H1 (cell line): ENCODE data around the gene PPP1R12B. TPM values are rescaled to one million over a fixed set of nuclear protein-coding genes. Genes with fewer than 3 reads are reported as not detected.

Experiments used
- CTCF ChIA-PET: fragments of 300-600 bp; sonication (Branson Sonifier 250); formaldehyde crosslinking; loops from one replicate; lab custom pipeline; 2021; ENCODE audit not compliant: partially characterized antibody; lab: Charles Lee
- POLR2A ChIA-PET: fragments of 300-600 bp; sonication (Branson Sonifier 250); formaldehyde crosslinking; loops from one replicate; lab custom pipeline; 2021; ENCODE audit warnings: inconsistent platforms; ENCODE audit not compliant: partially characterized antibody; lab: Charles Lee
- DNase-seq, 2 experiments: peaks; one replicate each; pipeline versions ENCODE4 v3.0.0 to v3.0.0-alpha.2; 2010 to 2022; ENCODE audit warnings: low spot score in 2 of 2, low read depth in 1 of 2, mixed read lengths in 1 of 2
- FAIRE-seq: peaks from 2 replicates; lab custom pipeline; 2011; peaks lifted over from hg19 to GRCh38; lab: Jason Lieb, UNC
- H2AFZ ChIP-seq: 2 replicates; pipeline ENCODE4 v1.8.1; 2012; ENCODE audit warnings: low read length, inconsistent platforms
- H2AK5ac ChIP-seq: 2 replicates; pipeline ENCODE4 v1.6.1; 2013; ENCODE audit warnings: low read depth, low read length
- H2BK120ac ChIP-seq: replicated peaks from 2 replicates; pipeline ENCODE3; 2013; ENCODE audit warnings: low read depth, low read length, inconsistent platforms
- H2BK12ac ChIP-seq: 2 replicates; pipeline ENCODE4 v1.6.1; 2013; ENCODE audit warnings: low read depth, low read length
- H2BK15ac ChIP-seq: 2 replicates; pipeline ENCODE4 v1.6.1; 2013; ENCODE audit warnings: low read length
- H2BK20ac ChIP-seq: 2 replicates; pipeline ENCODE4 v1.6.1; 2013; ENCODE audit warnings: low read length
- H2BK5ac ChIP-seq: 2 replicates; pipeline ENCODE4 v1.6.1; 2013; ENCODE audit warnings: low read depth, low read length
- H3K14ac ChIP-seq: 2 replicates; pipeline ENCODE4 v1.6.1; 2013; ENCODE audit warnings: inconsistent platforms; ENCODE audit not compliant: insufficient read length
- H3K18ac ChIP-seq: 2 replicates; pipeline ENCODE4 v1.6.1; 2013; ENCODE audit warnings: low read length; ENCODE audit errors: extremely low read depth
- H3K23ac ChIP-seq: 2 replicates; pipeline ENCODE4 v1.6.1; 2013; ENCODE audit warnings: inconsistent platforms; ENCODE audit not compliant: insufficient read length
- H3K23me2 ChIP-seq: 2 replicates; pipeline ENCODE4 v1.6.1; 2013; ENCODE audit warnings: low read depth, low read length
- H3K27ac ChIP-seq: 2 replicates; pipeline ENCODE4 v1.6.1; 2011; ENCODE audit warnings: low read depth, low read length, inconsistent platforms
- H3K27me3 ChIP-seq, 4 experiments: replicated peaks in 1 of 4; 1 replicate in 1 of 4; 2 replicates in 3 of 4; pipeline versions ENCODE4 v1.6.1 to v1.8.1; 2011 to 2013; ENCODE audit warnings: low read length in 3 of 4, mild to moderate bottlenecking in 3 of 4, inconsistent platforms in 2 of 4, mixed read lengths in 2 of 4, moderate library complexity in 1 of 4; ENCODE audit not compliant: control insufficient read depth in 3 of 4, insufficient read depth in 3 of 4; ENCODE audit errors: extremely low read depth in 1 of 4
- H3K36me3 ChIP-seq, 4 experiments: 2 replicates each; pipeline versions ENCODE4 v1.6.1 to v1.8.1; 2011 to 2013; ENCODE audit warnings: mild to moderate bottlenecking in 4 of 4, low read length in 3 of 4, moderate library complexity in 2 of 4, control low read depth in 1 of 4, inconsistent platforms in 1 of 4; ENCODE audit not compliant: insufficient read depth in 4 of 4, control insufficient read depth in 2 of 4
- H3K4ac ChIP-seq: replicated peaks from 2 replicates; pipeline ENCODE3; 2013; ENCODE audit warnings: low read length, low read depth, mixed read lengths, inconsistent platforms; ENCODE audit not compliant: insufficient read length
- H3K4me1 ChIP-seq, 4 experiments: replicated peaks in 1 of 4; 1 replicate in 1 of 4; 2 replicates in 3 of 4; pipeline versions ENCODE4 v1.6.1 to v1.8.1; 2011 to 2013; ENCODE audit warnings: low read length in 3 of 4, inconsistent platforms in 2 of 4, mixed read lengths in 1 of 4; ENCODE audit not compliant: insufficient read depth in 4 of 4, control insufficient read depth in 3 of 4
- H3K4me2 ChIP-seq, 2 experiments: 2 replicates each; pipeline versions ENCODE4 v1.6.1 to v1.8.1; 2011 to 2013; ENCODE audit warnings: low read depth in 2 of 2, low read length in 2 of 2, control low read depth in 1 of 2, inconsistent platforms in 1 of 2, mild to moderate bottlenecking in 1 of 2; ENCODE audit not compliant: insufficient read depth in 1 of 2
- H3K4me3 ChIP-seq, 4 experiments: fragments of 200-600, 300-600 bp in 1 of 4; sonication (generic), shearing (Covaris generic), sonication (Bioruptor Twin) in 1 of 4; 2 replicates each; pipeline versions ENCODE4 v1.5.1 to v1.8.1; 2011 to 2016; ENCODE audit warnings: low read length in 4 of 4, low read depth in 3 of 4, control low read depth in 2 of 4, inconsistent platforms in 2 of 4, mild to moderate bottlenecking in 2 of 4, mixed read lengths in 1 of 4, moderate library complexity in 1 of 4; ENCODE audit not compliant: insufficient read depth in 2 of 4; ENCODE audit errors: extremely low read depth in 1 of 4
- H3K56ac ChIP-seq: replicated peaks from 2 replicates; pipeline ENCODE3; 2013; ENCODE audit warnings: low read depth, mild to moderate bottlenecking, mixed read lengths, low read length, inconsistent platforms; ENCODE audit not compliant: insufficient read length
- H3K79me1 ChIP-seq: 2 replicates; pipeline ENCODE4 v1.6.1; 2013; ENCODE audit warnings: low read depth, low read length, control low read depth
- H3K79me2 ChIP-seq, 2 experiments: 2 replicates each; pipeline versions ENCODE4 v1.6.1 to v1.8.1; 2012 to 2013; ENCODE audit warnings: low read length in 2 of 2, mild to moderate bottlenecking in 2 of 2, inconsistent platforms in 1 of 2; ENCODE audit not compliant: insufficient read depth in 2 of 2, control insufficient read depth in 1 of 2
- H3K9ac ChIP-seq, 4 experiments: replicated peaks in 1 of 4; 1 replicate in 1 of 4; 2 replicates in 3 of 4; pipeline versions ENCODE4 v1.6.1 to v1.8.1; 2011 to 2013; ENCODE audit warnings: low read depth in 3 of 4, low read length in 3 of 4, control low read depth in 2 of 4, mild to moderate bottlenecking in 2 of 4, moderate library complexity in 2 of 4, inconsistent platforms in 1 of 4; ENCODE audit errors: extremely low read depth in 1 of 4
- H3K9me3 ChIP-seq, 2 experiments: 2 replicates each; pipeline versions ENCODE4 v1.6.1 to v1.8.1; 2012 to 2013; ENCODE audit warnings: mild to moderate bottlenecking in 2 of 2, moderate library complexity in 2 of 2, control low read depth in 1 of 2, inconsistent platforms in 1 of 2, low read depth in 1 of 2, low read length in 1 of 2, mixed read lengths in 1 of 2; ENCODE audit not compliant: insufficient read depth in 2 of 2
- H4K20me1 ChIP-seq, 2 experiments: replicated peaks in 1 of 2; 2 replicates each; pipeline versions ENCODE3 to v1.8.1; 2011 to 2013; ENCODE audit warnings: inconsistent platforms in 2 of 2, low read length in 2 of 2, mild to moderate bottlenecking in 1 of 2; ENCODE audit not compliant: insufficient read depth in 2 of 2, control insufficient read depth in 1 of 2
- H4K5ac ChIP-seq: 2 replicates; pipeline ENCODE4 v1.6.1; 2013; ENCODE audit warnings: low read length, low read depth, mixed read lengths, inconsistent platforms; ENCODE audit not compliant: insufficient read length
- H4K8ac ChIP-seq: 2 replicates; pipeline ENCODE4 v1.8.0; 2013; ENCODE audit warnings: mild to moderate bottlenecking, moderate library complexity, low read length, inconsistent platforms; ENCODE audit not compliant: insufficient read depth; ENCODE audit errors: extremely low read depth
- H4K91ac ChIP-seq: replicated peaks from 2 replicates; pipeline ENCODE3; 2013; ENCODE audit warnings: low read length, mixed read lengths, inconsistent platforms; ENCODE audit not compliant: insufficient read length
- CHD2 ChIP-seq: IDR thresholded peaks from 2 replicates; pipeline ENCODE4 v1.6.1; 2012; ENCODE audit warnings: low read length, improper control_type of control experiment
- MAFK ChIP-seq: IDR thresholded peaks from 2 replicates; pipeline ENCODE4 v1.6.1; 2012; ENCODE audit warnings: low read depth, mild to moderate bottlenecking, improper control_type of control experiment, low read length
- WGBS, 2 experiments: shearing (Covaris generic) in 1 of 2; methylation state at CpG; one replicate each; pipeline versions ENCODE4 v1.1.6 to v1.1.7; 2013 to 2015; ENCODE audit warnings: low lambda C conversion rate in 2 of 2, mixed read lengths in 2 of 2, inconsistent platforms in 1 of 2, low coverage in 1 of 2, missing lambda C conversion rate in 1 of 2; ENCODE audit not compliant: insufficient replicate concordance in 2 of 2, insufficient coverage in 1 of 2, insufficient read length in 1 of 2; ENCODE audit errors: extremely low coverage in 1 of 2, missing lambda C conversion rate in 1 of 2; 5-methylcytosine and 5-hydroxymethylcytosine counted together
- polyA plus RNA-seq, 7 experiments: library from polyadenylated mRNA; depleted of rRNA in 3 of 7; stranded (reverse) in 5 of 7; unstranded in 2 of 7; fragments of >200 nt in 5 of 7; fragments of 200-250 nt in 2 of 7; gene quantifications; 1 replicate in 5 of 7; 2 replicates in 1 of 7; 4 replicates in 1 of 7; pipeline versions ENCODE4 v1.2.1 to v1.2.3, GENCODE V29; 2011 to 2013; ENCODE audit warnings: missing spikeins in 2 of 7, mixed read lengths in 2 of 7
- total RNA-seq: library from RNA; stranded (reverse); fragmentation: NEBNext Ultra II Directional; extraction: Animal tissue kit (Norgen Biotek cat#: 25700); gene quantifications from 2 replicates; pipeline ENCODE4 v1.2.1, GENCODE V29; 2021

The PPP1R12B gene
- total and polyA plus RNA-seq, 2 of the 8 experiments (the other 6 are each of a cell fraction or from before 2014, with no cell fraction given) = 7.9 to 18.7 TPM

DNA sequence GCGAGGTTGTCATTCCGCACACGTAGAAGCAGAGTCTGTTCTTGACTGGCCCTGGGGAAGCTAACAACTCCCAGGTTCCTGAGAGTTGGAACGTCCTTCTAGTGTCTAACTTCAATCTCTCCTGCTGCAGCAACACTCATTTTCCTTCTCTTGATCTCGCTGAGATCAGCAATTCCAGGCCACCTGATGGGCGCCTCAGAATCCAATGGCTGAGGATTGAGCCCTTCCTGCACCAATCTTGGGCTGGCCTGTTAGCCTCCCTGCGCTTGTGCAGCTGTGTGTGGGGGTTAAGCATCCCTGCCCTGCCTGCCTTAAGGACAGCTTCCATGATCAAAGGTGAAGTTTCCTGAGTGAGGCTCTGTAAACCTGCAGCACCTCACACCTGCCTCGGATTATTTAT is 273.9 kb downstream of the PPP1R12B start:
- Histone ChIP-seq H3K4me1 (peaks cover 6 to 19% (median 11%) of the 10 kb centered on the region in 4 experiments), H3K14ac (no peak overlapping the region), H2BK5ac (no peak overlapping the region), H3K4ac (no peak overlapping the region), H3K9ac (no peak overlapping the region), H3K36me3 (no peaks in the 10 kb centered on the region; a peak in 1 of 8 replicates), H3K79me2 (no peaks in the 10 kb centered on the region), H3K23ac (no peak overlapping the region), H3K79me1 (peaks cover 7% of the 10 kb centered on the region), H2BK120ac (no peak overlapping the region), H2BK20ac (no peak overlapping the region), H3K56ac (no peak overlapping the region), H4K5ac (no peak overlapping the region), H3K4me3 (no peak overlapping the region), H3K9me3 (no peaks in the 10 kb centered on the region), H2BK15ac (no peak overlapping the region), H4K91ac (no peak overlapping the region), H4K20me1 (peaks cover 0 to 7% of the 10 kb centered on the region in 2 experiments), H3K4me2 (no peak overlapping the region), H2AK5ac (no peak overlapping the region), H3K27ac (no peak overlapping the region), H2BK12ac (no peak overlapping the region), H3K18ac (no peak overlapping the region), H3K27me3 (no peaks in the 10 kb centered on the region), H2AFZ (no peak overlapping the region), H3K23me2 (peaks cover 11% of the 10 kb centered on the region; the same call in 1 of the 2 replicates), H4K8ac (no peak overlapping the region; the same call in 1 of the 2 replicates)
- TF ChIP-seq MAFK (peak; percentile 71; the same call in 1 of the 2 replicates), CHD2 (no peak)
- CTCF ChIA-PET = interaction anchor here (0.6 to 3.0 kb wide), 11 partner anchors 9 to 175 kb away, joined by 3 to 14 read pairs (median 3); partner anchors contain the start of gene SYT2
- FAIRE-seq (no peak), DNase-seq (no peak)
- 91% methylated on average over 8 of the region's 8 CpGs; no CpG with 5 or more reads in 1 of the 2 experiments for WGBS, 2 experiments
- POLR2A ChIA-PET = no interaction called here
